HepG2 (cell line): ENCODE measurements around the gene C1QL3. TPM values are rescaled to one million over a fixed set of nuclear protein-coding genes. Genes with fewer than 3 reads are reported as not detected.

Experiments
- ATAC-seq: fragments of 200-7000 bp; cut with Tn5 transposase; 3 replicates; pipeline ENCODE4 v1.9.1; 2020; ENCODE audit warnings: mild to moderate bottlenecking, moderate library complexity
- BruUV-seq: library from RNA; stranded (reverse); fragments of 400-500 nt; replicated peaks from 2 replicates; lab custom pipeline; 2021; lab: Mats Ljungman, UMichigan
- CTCF ChIA-PET: fragments of 300-600 bp; formaldehyde crosslinking; extraction: SDS; loops from one replicate; lab custom pipeline; 2021; ENCODE audit warnings: low total read pairs, inconsistent platforms, low intra/inter-chr PET ratio; lab: Yijun Ruan, JAX
- POLR2A ChIA-PET: fragments of 350-600 bp; sonication (Branson Sonifier 250); formaldehyde crosslinking; loops from one replicate; lab custom pipeline; 2020; ENCODE audit warnings: antibody characterized with exemption, inconsistent platforms; lab: Yijun Ruan, JAX
- DNase-seq: peaks from one replicate; pipeline ENCODE4 v3.0.0-alpha.2; 2015; ENCODE audit warnings: low spot score
- FAIRE-seq: peaks from 3 replicates; lab custom pipeline; 2011; peaks lifted over from hg19 to GRCh38; lab: Jason Lieb, UNC
- H2AFZ ChIP-seq: one replicate; pipeline ENCODE4 v1.6.1; 2011; ENCODE audit warnings: low read length, inconsistent platforms
- H3K27ac ChIP-seq: fragments of 300-600 bp; 3 replicates; pipeline ENCODE4 v1.8.0; 2011; ENCODE audit warnings: mixed run types, mild to moderate bottlenecking, mixed read lengths, low read length, inconsistent platforms; ENCODE audit not compliant: insufficient read depth; ENCODE audit errors: extremely low read length
- H3K27me3 ChIP-seq, 2 experiments: fragments of 200-600 bp in 1 of 2; 2 replicates in 1 of 2; 3 replicates in 1 of 2; pipeline versions ENCODE4 v1.6.0 to v1.8.0; 2011; ENCODE audit warnings: low read length in 2 of 2, mild to moderate bottlenecking in 2 of 2, moderate library complexity in 2 of 2, inconsistent platforms in 1 of 2; ENCODE audit not compliant: insufficient read depth in 2 of 2, control insufficient read depth in 1 of 2
- H3K36me3 ChIP-seq, 2 experiments: fragments of 200-600 bp in 1 of 2; replicated peaks in 1 of 2; 2 replicates in 1 of 2; 3 replicates in 1 of 2; pipeline versions ENCODE4 v1.5.1 to v1.8.0; 2011; ENCODE audit warnings: low read length in 2 of 2, inconsistent platforms in 1 of 2; ENCODE audit not compliant: insufficient read depth in 2 of 2, control insufficient read depth in 1 of 2
- H3K4me1 ChIP-seq: 2 replicates; pipeline ENCODE4 v1.5.1; 2012; ENCODE audit warnings: low read length, inconsistent platforms; ENCODE audit not compliant: insufficient read depth
- H3K4me2 ChIP-seq: 2 replicates; pipeline ENCODE4 v1.6.0; 2011; ENCODE audit warnings: low read depth, low read length, inconsistent platforms
- H3K4me3 ChIP-seq, 3 experiments: fragments of 200-600 bp in 1 of 3; sonication (generic), shearing (Covaris generic) in 1 of 3; replicated peaks in 1 of 3; 2 replicates each; pipeline ENCODE4 v1.5.1; 2011 to 2016; ENCODE audit warnings: low read length in 3 of 3, inconsistent platforms in 2 of 3, low read depth in 2 of 3, mild to moderate bottlenecking in 2 of 3, control low read depth in 1 of 3, mixed read lengths in 1 of 3; ENCODE audit not compliant: insufficient read depth in 1 of 3
- H3K79me2 ChIP-seq: one replicate; pipeline ENCODE4 v1.6.1; 2011; ENCODE audit warnings: low read length, inconsistent platforms; ENCODE audit not compliant: insufficient read depth
- H3K9ac ChIP-seq: 2 replicates; pipeline ENCODE4 v1.6.0; 2011; ENCODE audit warnings: mild to moderate bottlenecking, low read depth, low read length, inconsistent platforms; ENCODE audit not compliant: insufficient read depth
- H3K9me3 ChIP-seq: 2 replicates; pipeline ENCODE4 v1.5.1; 2012; ENCODE audit warnings: mild to moderate bottlenecking, low read length
- H4K20me1 ChIP-seq: 2 replicates; pipeline ENCODE4 v1.6.0; 2011; ENCODE audit warnings: inconsistent platforms, mild to moderate bottlenecking, low read length, moderate library complexity; ENCODE audit not compliant: insufficient read depth
- ARNTL ChIP-seq: sonication (generic); formaldehyde crosslinking; IDR thresholded peaks from 2 replicates; pipeline ENCODE4 v1.4.0; 2020; ENCODE audit warnings: mild to moderate bottlenecking, missing genetic modification reagents
- DNMT3B ChIP-seq: conservative IDR thresholded peaks from 2 replicates; pipeline ENCODE4 v1.6.1; 2016; ENCODE audit warnings: missing biosample characterization, control low read depth
- HHEX ChIP-seq: IDR thresholded peaks from 2 replicates; pipeline ENCODE4 v1.6.1; 2016; ENCODE audit warnings: control low read depth
- JDP2 ChIP-seq: sonication (generic); formaldehyde crosslinking; IDR thresholded peaks from 2 replicates; pipeline ENCODE4 v1.8.1; 2022; ENCODE audit warnings: missing genetic modification reagents, borderline replicate concordance
- KAT8 ChIP-seq: IDR thresholded peaks from 2 replicates; pipeline ENCODE4 v1.6.1; 2016; ENCODE audit warnings: missing genetic modification reagents, missing compliant biosample characterization
- KLF12 ChIP-seq: sonication (generic); formaldehyde crosslinking; IDR thresholded peaks from 2 replicates; pipeline ENCODE4 v1.4.0; 2020; ENCODE audit warnings: missing genetic modification reagents, borderline replicate concordance
- ONECUT2 ChIP-seq: sonication (generic); formaldehyde crosslinking; IDR thresholded peaks from 2 replicates; pipeline ENCODE4 v1.4.0; 2020; ENCODE audit warnings: missing genetic modification reagents
- ZNF101 ChIP-seq: sonication (generic); formaldehyde crosslinking; IDR thresholded peaks from 2 replicates; pipeline ENCODE4 v1.4.0; 2020; ENCODE audit warnings: mild to moderate bottlenecking, low read depth, missing genetic modification reagents, borderline replicate concordance
- ZNF121 ChIP-seq: sonication (generic); formaldehyde crosslinking; IDR thresholded peaks from 2 replicates; pipeline ENCODE4 v1.5.0; 2020; ENCODE audit warnings: mild to moderate bottlenecking, missing genetic modification reagents
- WGBS: methylation state at CpG from one replicate; pipeline ENCODE4 v1.1.6; 2017; ENCODE audit warnings: low lambda C conversion rate; 5-methylcytosine and 5-hydroxymethylcytosine counted together
- in situ Hi-C: cut with HindIII; loops from 2 replicates; pipeline ENCODE4 v1.10.0; 2017; ENCODE audit warnings: low pct_unique_long_range_greater_than_20kb; ENCODE audit not compliant: extremely low pct_ligation_motif_present
- intact Hi-C: fragments of 100-400 bp; cut with micrococcal nuclease; formaldehyde crosslinking; loops from one replicate; pipeline ENCODE4 v1.10.0; 2022; ENCODE audit not compliant: unreplicated experiment
- polyA plus RNA-seq, 8 experiments: library from polyadenylated mRNA; depleted of rRNA in 3 of 8; stranded (reverse) in 7 of 8; unstranded in 1 of 8; fragments of >200 nt; fragmentation: Illumina TruSeq in 4 of 8; extraction: Trizol in 4 of 8; gene quantifications; 2 replicates each; pipeline versions ENCODE4 v1.2.1 to v1.2.3, GENCODE V29; 2011 to 2016; ENCODE audit warnings: low read depth in 4 of 8, missing spikeins in 1 of 8, mixed read lengths in 1 of 8; ENCODE audit not compliant: insufficient read depth in 1 of 8
- small RNA-seq, 3 experiments: library from RNA; depleted of rRNA; stranded (forward); fragments of <200 nt; gene quantifications; one replicate each; pipeline ENCODE3, GENCODE V24; 2012; ENCODE audit warnings: low read depth in 2 of 3, low replicate concordance in 1 of 3; ENCODE audit not compliant: insufficient read length in 3 of 3, insufficient read depth in 2 of 3
- total RNA-seq, 5 experiments: library from RNA; depleted of rRNA; stranded (reverse); fragments of >200 nt; fragmentation: Illumina TruSeq; extraction: Trizol; gene quantifications; 2 replicates each; pipeline ENCODE4 v1.2.3, GENCODE V29; 2016; ENCODE audit warnings: low read depth in 1 of 5
- TF ChIP-seq, protein P1 (sequence below): sonication (generic); formaldehyde crosslinking; IDR thresholded peaks from 2 replicates; pipeline ENCODE4 v1.4.0; 2020; ENCODE audit warnings: missing genetic modification reagents

The C1QL3 gene
- total and polyA plus RNA-seq, 2 of the 13 experiments (the other 11 are each of a cell fraction or from before 2014, with no cell fraction given): not detected

GRCh38 chr10:16466001-16466400 lies 55.7 kb downstream of the C1QL3 start:
- Histone ChIP-seq H3K79me2 (no peaks in the 10 kb centered on the region), H3K4me1 (no peaks in the 10 kb centered on the region), H3K4me3 (no peak overlapping the region), H4K20me1 (no peaks in the 10 kb centered on the region), H3K9ac (no peak overlapping the region), H3K27me3 (no peaks in the 10 kb centered on the region), H2AFZ (no peak overlapping the region), H3K9me3 (no peaks in the 10 kb centered on the region), H3K4me2 (no peak overlapping the region), H3K36me3 (no peaks in the 10 kb centered on the region), H3K27ac (no peak overlapping the region)
- ATAC-seq (no peak), DNase-seq (no peak), FAIRE-seq (no peak)
- in situ Hi-C loops: no loop called here
- 72% methylated on average over 1 of the region's 1 CpG for WGBS
- no peak for TF ChIP-seq KAT8 (CRISPR knock-in tag)
- TF ChIP-seq JDP2 (CRISPR knock-in tag): no peak
- TF ChIP-seq KLF12 (CRISPR knock-in tag): no peak
- no peak for TF ChIP-seq HHEX (CRISPR knock-in tag)
- TF ChIP-seq, protein P1, sequence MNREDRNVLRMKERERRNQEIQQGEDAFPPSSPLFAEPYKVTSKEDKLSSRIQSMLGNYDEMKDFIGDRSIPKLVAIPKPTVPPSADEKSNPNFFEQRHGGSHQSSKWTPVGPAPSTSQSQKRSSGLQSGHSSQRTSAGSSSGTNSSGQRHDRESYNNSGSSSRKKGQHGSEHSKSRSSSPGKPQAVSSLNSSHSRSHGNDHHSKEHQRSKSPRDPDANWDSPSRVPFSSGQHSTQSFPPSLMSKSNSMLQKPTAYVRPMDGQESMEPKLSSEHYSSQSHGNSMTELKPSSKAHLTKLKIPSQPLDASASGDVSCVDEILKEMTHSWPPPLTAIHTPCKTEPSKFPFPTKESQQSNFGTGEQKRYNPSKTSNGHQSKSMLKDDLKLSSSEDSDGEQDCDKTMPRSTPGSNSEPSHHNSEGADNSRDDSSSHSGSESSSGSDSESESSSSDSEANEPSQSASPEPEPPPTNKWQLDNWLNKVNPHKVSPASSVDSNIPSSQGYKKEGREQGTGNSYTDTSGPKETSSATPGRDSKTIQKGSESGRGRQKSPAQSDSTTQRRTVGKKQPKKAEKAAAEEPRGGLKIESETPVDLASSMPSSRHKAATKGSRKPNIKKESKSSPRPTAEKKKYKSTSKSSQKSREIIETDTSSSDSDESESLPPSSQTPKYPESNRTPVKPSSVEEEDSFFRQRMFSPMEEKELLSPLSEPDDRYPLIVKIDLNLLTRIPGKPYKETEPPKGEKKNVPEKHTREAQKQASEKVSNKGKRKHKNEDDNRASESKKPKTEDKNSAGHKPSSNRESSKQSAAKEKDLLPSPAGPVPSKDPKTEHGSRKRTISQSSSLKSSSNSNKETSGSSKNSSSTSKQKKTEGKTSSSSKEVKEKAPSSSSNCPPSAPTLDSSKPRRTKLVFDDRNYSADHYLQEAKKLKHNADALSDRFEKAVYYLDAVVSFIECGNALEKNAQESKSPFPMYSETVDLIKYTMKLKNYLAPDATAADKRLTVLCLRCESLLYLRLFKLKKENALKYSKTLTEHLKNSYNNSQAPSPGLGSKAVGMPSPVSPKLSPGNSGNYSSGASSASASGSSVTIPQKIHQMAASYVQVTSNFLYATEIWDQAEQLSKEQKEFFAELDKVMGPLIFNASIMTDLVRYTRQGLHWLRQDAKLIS (CRISPR knock-in tag): no peak
- no peak for TF ChIP-seq ZNF121
- TF ChIP-seq ZNF101: no peak
- TF ChIP-seq DNMT3B (CRISPR knock-in tag): no peak
- no peak for TF ChIP-seq ARNTL (CRISPR knock-in tag)
- no peak for TF ChIP-seq ONECUT2 (CRISPR knock-in tag)
- ChIA-PET CTCF (no interaction called here), POLR2A (no interaction called here)
- intact Hi-C loops: no loop called here
- no TSS peak for BruUV-seq

Small RNA genes lying within 50 kb of the gene (small RNA-seq; reads per million reads assigned to genes)
- 0 to 6.8 (median 0.20) reads per million in 3 experiments for gene RNU2-18P

Other genes starting within 250 kb of the C1QL3 start
- 6.1 and 8.6 TPM in 2 replicates for gene PTER, start 84.9 kb downstream of the C1QL3 start, total RNA-seq (2016; rRNA removed; fragmentation: Illumina TruSeq; extraction: Trizol)
- gene PTER, start 84.9 kb downstream of the C1QL3 start, polyA plus RNA-seq (2011; rRNA removed): 4.4 and 6.6 TPM in 2 replicates